Endothelial cell of umbilical vein (primary cell): ENCODE results near the gene SLC28A2. TPM values are rescaled to one million over a fixed set of nuclear protein-coding genes. Genes with fewer than 3 reads are reported as not detected.

Source experiments
- BruUV-seq: library from RNA; stranded (reverse); fragments of 400-500 nt; replicated peaks from 2 replicates; lab custom pipeline; 2021; lab: Mats Ljungman, UMichigan
- CTCF ChIA-PET: fragments of 300-600, 350-600 bp; sonication (Branson Sonifier 250); formaldehyde crosslinking; loops from one replicate; lab custom pipeline; 2021; ENCODE audit warnings: antibody characterized with exemption, inconsistent platforms; lab: Charles Lee
- POLR2A ChIA-PET: fragments of 300-600, 350-600 bp; sonication (Branson Sonifier 250); formaldehyde crosslinking; loops from one replicate; lab custom pipeline; 2021; ENCODE audit warnings: antibody characterized with exemption, inconsistent platforms; lab: Charles Lee
- DNase-seq: peaks from one replicate; pipeline ENCODE4 v3.0.0-alpha.2; 2011; ENCODE audit warnings: low read depth, low spot score
- FAIRE-seq: peaks from 2 replicates; lab custom pipeline; 2011; peaks lifted over from hg19 to GRCh38; lab: Jason Lieb, UNC
- H2AFZ ChIP-seq: 2 replicates; pipeline ENCODE4 v1.6.0; 2012; ENCODE audit warnings: low read depth, low read length, control low read depth, inconsistent platforms
- H3K27ac ChIP-seq: 2 replicates; pipeline ENCODE4 v1.5.1; 2011; ENCODE audit warnings: low read depth, mild to moderate bottlenecking, control low read depth, low read length, moderate library complexity; ENCODE audit not compliant: insufficient read depth
- H3K27me3 ChIP-seq, 2 experiments: 2 replicates each; pipeline versions ENCODE4 v1.6.0 to v1.6.1; 2011; ENCODE audit warnings: low read length in 2 of 2, mixed read lengths in 1 of 2; ENCODE audit not compliant: control insufficient read depth in 2 of 2, insufficient read depth in 2 of 2
- H3K36me3 ChIP-seq, 2 experiments: 2 replicates in 1 of 2; 3 replicates in 1 of 2; pipeline ENCODE4 v1.5.1; 2011; ENCODE audit warnings: low read length in 2 of 2, mild to moderate bottlenecking in 1 of 2, moderate library complexity in 1 of 2; ENCODE audit not compliant: control insufficient read depth in 2 of 2, insufficient read depth in 2 of 2; ENCODE audit errors: extremely low read depth in 1 of 2
- H3K4me1 ChIP-seq: 3 replicates; pipeline ENCODE4 v1.5.1; 2011; ENCODE audit warnings: mild to moderate bottlenecking, low read length; ENCODE audit not compliant: control insufficient read depth, insufficient read depth; ENCODE audit errors: extremely low read depth
- H3K4me2 ChIP-seq: 2 replicates; pipeline ENCODE4 v1.6.1; 2011; ENCODE audit warnings: low read length, control low read depth, mixed read lengths; ENCODE audit not compliant: insufficient read depth
- H3K4me3 ChIP-seq, 3 experiments: fragments of 200-600 bp in 1 of 3; sonication (generic), shearing (Covaris generic) in 1 of 3; replicated peaks in 1 of 3; 2 replicates each; pipeline ENCODE4 v1.5.1; 2011 to 2016; ENCODE audit warnings: control low read depth in 3 of 3, low read length in 3 of 3, mild to moderate bottlenecking in 2 of 3, inconsistent platforms in 1 of 3, low read depth in 1 of 3, moderate library complexity in 1 of 3; ENCODE audit not compliant: insufficient read depth in 1 of 3
- H3K79me2 ChIP-seq: 2 replicates; pipeline ENCODE4 v1.6.0; 2012; ENCODE audit warnings: low read length, inconsistent platforms; ENCODE audit not compliant: control insufficient read depth, insufficient read depth
- H3K9ac ChIP-seq: replicated peaks from 2 replicates; pipeline ENCODE3; 2011; ENCODE audit warnings: low read length, control low read depth; ENCODE audit not compliant: insufficient read depth; ENCODE audit errors: extremely low read depth
- H3K9me1 ChIP-seq: replicated peaks from 3 replicates; pipeline ENCODE4 v1.6.0; 2011; ENCODE audit warnings: mild to moderate bottlenecking, low read length; ENCODE audit not compliant: control insufficient read depth, insufficient read depth; ENCODE audit errors: extremely low read depth
- H3K9me3 ChIP-seq: replicated peaks from 2 replicates; pipeline ENCODE4 v1.5.1; 2012; ENCODE audit warnings: low read length, inconsistent platforms; ENCODE audit not compliant: control insufficient read depth, insufficient read depth
- H4K20me1 ChIP-seq: replicated peaks from 2 replicates; pipeline ENCODE3; 2011; ENCODE audit warnings: mild to moderate bottlenecking, low read length; ENCODE audit not compliant: control insufficient read depth, insufficient read depth; ENCODE audit errors: extremely low read depth
- CTCF ChIP-seq, 2 donors: IDR thresholded peaks; 1 replicate in 1 of 2; 2 replicates in 1 of 2; pipeline ENCODE4 v1.5.1; 2011; ENCODE audit warnings: low read length in 2 of 2, mild to moderate bottlenecking in 2 of 2, moderate library complexity in 2 of 2, control low read depth in 1 of 2, inconsistent platforms in 1 of 2, low read depth in 1 of 2; ENCODE audit not compliant: insufficient read depth in 1 of 2; ENCODE audit errors: extremely low read depth in 1 of 2
- EZH2 ChIP-seq: IDR thresholded peaks from 2 replicates; pipeline ENCODE4 v1.6.1; 2012; ENCODE audit warnings: borderline replicate concordance, low read depth, mild to moderate bottlenecking, moderate library complexity, low read length, inconsistent platforms; ENCODE audit not compliant: severe bottlenecking
- FOS ChIP-seq: IDR thresholded peaks from 2 replicates; pipeline ENCODE4 v1.6.1; 2011; ENCODE audit warnings: mild to moderate bottlenecking, low read length, moderate library complexity, borderline replicate concordance; ENCODE audit not compliant: insufficient read depth
- GATA2 ChIP-seq: IDR thresholded peaks from 2 replicates; pipeline ENCODE4 v1.7.0; 2011; ENCODE audit warnings: low read depth, mild to moderate bottlenecking, moderate library complexity, mixed read lengths, low read length; ENCODE audit not compliant: insufficient read length, insufficient read depth
- JUN ChIP-seq: IDR thresholded peaks from 2 replicates; pipeline ENCODE4 v1.6.1; 2011; ENCODE audit warnings: borderline replicate concordance, low read depth; ENCODE audit not compliant: insufficient read length, insufficient read depth
- MYC ChIP-seq: IDR thresholded peaks from one replicate; pipeline ENCODE4 v1.6.1; 2011; ENCODE audit warnings: mild to moderate bottlenecking, low read depth, low read length
- POLR2A ChIP-seq: IDR thresholded peaks from 2 replicates; pipeline ENCODE4 v1.6.1; 2012; ENCODE audit warnings: low read depth, mild to moderate bottlenecking, control low read depth, low read length
- POLR2AphosphoS5 ChIP-seq: IDR thresholded peaks from 2 replicates; pipeline ENCODE4 v1.6.1; 2012; ENCODE audit warnings: low read depth, mild to moderate bottlenecking, control low read depth, low read length, moderate library complexity; ENCODE audit not compliant: insufficient read depth
- dilution Hi-C: fragments of 300-500 bp; cut with MboI; formaldehyde crosslinking; loops from one replicate; pipeline ENCODE4 v1.15.0; 2019; ENCODE audit warnings: low sequenced_read_pairs; ENCODE audit not compliant: extremely low pct_ligation_motif_present
- intact Hi-C: fragments of 100-400 bp; cut with micrococcal nuclease; formaldehyde crosslinking; loops from one replicate; pipeline ENCODE4 v1.10.0; 2022
- polyA plus RNA-seq, 4 experiments: library from polyadenylated mRNA; depleted of rRNA in 3 of 4; stranded (reverse) in 3 of 4; unstranded in 1 of 4; fragments of >200 nt; gene quantifications; 2 replicates each; pipeline versions ENCODE4 v1.2.1 to v1.2.3, GENCODE V29; 2011 to 2012; ENCODE audit warnings: missing spikeins in 1 of 4
- total RNA-seq: library from RNA; stranded (reverse); gene quantifications from 2 replicates; pipeline ENCODE4 v1.2.3, GENCODE V29; 2021
- TF ChIP-seq, protein P1 (sequence below): IDR thresholded peaks from 2 replicates; pipeline ENCODE4 v1.6.1; 2011; ENCODE audit not compliant: insufficient read depth, insufficient read length

Gene SLC28A2
- total and polyA plus RNA-seq, 2 donors (not counting 3 experiments of a cell fraction or from before 2014, with no cell fraction given): not detected

- Histone ChIP-seq H3K4me2 (no peak overlapping the region), H2AFZ (no peak overlapping the region), H3K27me3 (peaks cover 0 to 1% of the 10 kb centered on the region in 2 experiments), H4K20me1 (no peaks in the 10 kb centered on the region), H3K4me1 (no peaks in the 10 kb centered on the region), H3K4me3 (no peak overlapping the region), H3K9ac (no peak overlapping the region), H3K9me1 (no peaks in the 10 kb centered on the region), H3K36me3 (no peaks in the 10 kb centered on the region), H3K79me2 (no peaks in the 10 kb centered on the region), H3K27ac (no peak overlapping the region), H3K9me3 (no peaks in the 10 kb centered on the region)
- FAIRE-seq (no peak), DNase-seq (no peak)
- TF ChIP-seq POLR2AphosphoS5 (no peak), FOS (no peak), GATA2 (no peak), EZH2 (no peak), JUN (no peak), MYC (no peak), CTCF (IDR thresholded peaks at IDR 0.05; ENCODE audit: extremely low read depth in 1 of 2, insufficient read depth in 1 of 2, low read depth in 1 of 2, low read length in 2 of 2) (no peak), POLR2A (no peak)
- TF ChIP-seq, protein P1, sequence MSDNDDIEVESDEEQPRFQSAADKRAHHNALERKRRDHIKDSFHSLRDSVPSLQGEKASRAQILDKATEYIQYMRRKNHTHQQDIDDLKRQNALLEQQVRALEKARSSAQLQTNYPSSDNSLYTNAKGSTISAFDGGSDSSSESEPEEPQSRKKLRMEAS: no peak
- intact Hi-C loops: no loop called here
- POLR2A ChIA-PET: no interaction called here
- dilution Hi-C loops: no loop called here
- CTCF ChIA-PET: interaction anchor here (0.7 kb wide), 1 partner anchor 100 kb away, joined by 3 read pairs; no protein-coding TSS in a partner anchor
- no TSS peak for BruUV-seq
These were observed 10.9 kb downstream of the SLC28A2 start for GRCh38 chr15:45262906-45263461.
